Gastrocnemius medialis (tissue), 4 donors: ENCODE data around the gene PHLDB2. TPM values are rescaled to one million over a fixed set of nuclear protein-coding genes. Genes with fewer than 3 reads are reported as not detected.

Experiments used
- ATAC-seq, 2 donors: fragments of 150-250 bp; one replicate each; pipeline ENCODE4 v1.9.1; 2016
- DNase-seq, 2 donors: peaks; one replicate each; pipeline ENCODE4 v3.0.0-alpha.2; 2019
- H3K27ac ChIP-seq, 4 donors: fragments of 200-600 bp; sonication (generic); 1 replicate in 1 of 4; 2 replicates in 3 of 4; pipeline ENCODE4 v1.5.1; 2016 to 2018; ENCODE audit warnings: mild to moderate bottlenecking in 2 of 4, moderate library complexity in 1 of 4
- H3K27me3 ChIP-seq, 3 donors: fragments of 200-600 bp; sonication (generic) in 2 of 3; 1 replicate in 1 of 3; 2 replicates in 2 of 3; pipeline versions ENCODE4 v1.5.1 to v1.6.0; 2016 to 2019; ENCODE audit warnings: mild to moderate bottlenecking in 1 of 3, moderate library complexity in 1 of 3
- H3K36me3 ChIP-seq, 2 donors: fragments of 200-600 bp; sonication (generic) in 1 of 2; one replicate each; pipeline ENCODE4 v1.5.1; 2017 to 2018
- H3K4me1 ChIP-seq, 2 donors: fragments of 200-600 bp; sonication (generic) in 1 of 2; one replicate each; pipeline ENCODE4 v1.5.1; 2016 to 2017; ENCODE audit warnings: mild to moderate bottlenecking in 2 of 2
- H3K4me3 ChIP-seq, 4 donors: fragments of 200-600 bp; sonication (generic) in 3 of 4; 1 replicate in 1 of 4; 2 replicates in 3 of 4; pipeline ENCODE4 v1.5.1; 2016 to 2019; ENCODE audit warnings: mild to moderate bottlenecking in 2 of 4
- H3K9me3 ChIP-seq, 3 donors: fragments of 200-600 bp; sonication (generic) in 2 of 3; 1 replicate in 1 of 3; 2 replicates in 2 of 3; pipeline ENCODE4 v1.5.1; 2016 to 2019
- CTCF ChIP-seq, 5 experiments: fragments of 450-650 bp in 3 of 5; fragments of 200-600 bp in 2 of 5; sonication (generic) in 2 of 5; IDR thresholded peaks in 4 of 5; conservative IDR thresholded peaks in 1 of 5; 1 replicate in 4 of 5; 2 replicates in 1 of 5; pipeline ENCODE4 v1.5.1; 2016 to 2019; ENCODE audit warnings: antibody characterized with exemption in 5 of 5, mild to moderate bottlenecking in 3 of 5, moderate library complexity in 3 of 5
- POLR2A ChIP-seq, 2 donors: fragments of 450-650 bp; IDR thresholded peaks; one replicate each; pipeline ENCODE4 v1.6.1; 2017; ENCODE audit warnings: antibody characterized with exemption in 2 of 2, mild to moderate bottlenecking in 2 of 2, moderate library complexity in 2 of 2
- in situ Hi-C, 4 donors: fragments of 200-750 bp; cut with MboI; loops; one replicate each; pipeline versions ENCODE4 v1.15.0 to v1.8.0; 2017; ENCODE audit warnings: low sequenced_read_pairs in 4 of 4
- intact Hi-C: fragments of 100-400 bp; cut with DNase I; formaldehyde crosslinking; loops from one replicate; pipeline ENCODE4 v1.15.1; 2023; ENCODE audit warnings: low total_unique reads
- total RNA-seq, 4 donors: library from RNA; depleted of rRNA; stranded (reverse); fragments of >200 nt; gene quantifications; one replicate each; pipeline versions ENCODE4 v1.1.0 to v1.2.3, GENCODE V29; 2016

PHLDB2 gene
- total RNA-seq, 4 donors from 2014 or later = 3.0 to 7.2 (median 4.0) TPM

- DNase-seq = no peak
- in situ Hi-C loops (no loop called here), intact Hi-C loops (no loop called here)
- Histone ChIP-seq H3K4me3 (no peak overlapping the region), H3K27me3 (peaks cover 2 to 9% (median 8%) of the 10 kb centered on the region in 3 donors), H3K27ac (no peak overlapping the region), H3K9me3 (no peaks in the 10 kb centered on the region), H3K4me1 (no peaks in the 10 kb centered on the region), H3K36me3 (no peaks in the 10 kb centered on the region)
- ATAC-seq = no peak
- TF ChIP-seq CTCF (IDR thresholded peaks at IDR 0.05 in 4 of 5, conservative IDR thresholded peaks at IDR 0.05 in 1 of 5) (no peak), POLR2A (IDR thresholded peaks at IDR 0.05) (no peak)
Measured at GRCh38 chr3:112005091-112005672, 146.1 kb downstream of the PHLDB2 start.

- Histone ChIP-seq H3K4me1 (no peaks in the 10 kb centered on the region), H3K27ac (no peak overlapping the region), H3K27me3 (no peaks in the 10 kb centered on the region), H3K36me3 (no peaks in the 10 kb centered on the region), H3K9me3 (no peaks in the 10 kb centered on the region), H3K4me3 (no peak overlapping the region)
- DNase-seq (no peak), ATAC-seq (no peak)
- in situ Hi-C loops (no loop called here), intact Hi-C loops (no loop called here)
- TF ChIP-seq CTCF (IDR thresholded peaks at IDR 0.05 in 4 of 5, conservative IDR thresholded peaks at IDR 0.05 in 1 of 5) = no peak
- TF ChIP-seq POLR2A (IDR thresholded peaks at IDR 0.05) = no peak
Measured at GRCh38 chr3:112007633-112008032, 148.6 kb downstream of the PHLDB2 start.

GRCh38 chr3:112009670-112010069 lies 150.6 kb downstream of the PHLDB2 start:
- ATAC-seq (no peak), DNase-seq (no peak)
- Histone ChIP-seq H3K4me1 (peaks cover 4% of the 10 kb centered on the region in 2 donors), H3K4me3 (no peak overlapping the region), H3K36me3 (no peaks in the 10 kb centered on the region), H3K27ac (no peak overlapping the region), H3K27me3 (no peaks in the 10 kb centered on the region), H3K9me3 (no peaks in the 10 kb centered on the region)
- in situ Hi-C loops = no loop called here
- intact Hi-C loops = no loop called here
- no peak for TF ChIP-seq CTCF (IDR thresholded peaks at IDR 0.05 in 4 of 5, conservative IDR thresholded peaks at IDR 0.05 in 1 of 5)
- TF ChIP-seq POLR2A (IDR thresholded peaks at IDR 0.05) = no peak

- TF ChIP-seq POLR2A (IDR thresholded peaks at IDR 0.05) (no peak), CTCF (IDR thresholded peaks at IDR 0.05 in 4 of 5, conservative IDR thresholded peaks at IDR 0.05 in 1 of 5) (no peak)
Measured at GRCh38 chr3:112010636-112011035, 151.6 kb downstream of the PHLDB2 start.

More at GRCh38 chr3:112010636-112011035, 151.6 kb downstream of the PHLDB2 start:
- no peak for ATAC-seq
- in situ Hi-C loops = no loop called here
- DNase-seq = no peak
- intact Hi-C loops = no loop called here
- Histone ChIP-seq H3K27ac (no peak overlapping the region), H3K9me3 (no peaks in the 10 kb centered on the region), H3K4me1 (peaks cover 4% of the 10 kb centered on the region in 2 donors), H3K27me3 (no peaks in the 10 kb centered on the region), H3K4me3 (no peak overlapping the region), H3K36me3 (no peaks in the 10 kb centered on the region)
